Measurements from ENCODE around the gene PEX11A. TPM values are rescaled to one million over a fixed set of nuclear protein-coding genes. Genes with fewer than 3 reads are reported as not detected.

The PEX11A gene
- total RNA-seq, 2 experiments from 2014 or later, result 1.4 to 1.8 TPM

GRCh38 chr15:89631902-89632264 is 58.7 kb downstream of the PEX11A start:
- DNase-seq, result no peak
- Mint-ChIP-seq H3K27ac (no peak overlapping the region), H3K4me3 (no peak overlapping the region), H3K9me3 (ENCODE audit: insufficient read depth) (no peaks in the 10 kb centered on the region), H3K27me3 (ENCODE audit: low read depth) (no peaks in the 10 kb centered on the region), H3K4me1 (ENCODE audit: low read depth) (no peaks in the 10 kb centered on the region), H3K36me3 (ENCODE audit: low read depth) (peaks cover 52% of the 10 kb centered on the region)
- POLR2A ChIA-PET, result no interaction called here
- CTCF ChIA-PET, result no interaction called here
- ATAC-seq, result no peak

Other genes with a start within 250 kb of the PEX11A start
- not detected for gene RHCG, start 194.2 kb downstream of the PEX11A start, total RNA-seq
- 10 to 100 TPM; 36.5 to 36.9 TPM for gene TICRR, start 115.3 kb downstream of the PEX11A start, total RNA-seq
- under 1 TPM; 0.21 to 0.37 TPM for gene KIF7, start 35.3 kb downstream of the PEX11A start, total RNA-seq
- not detected for gene PLIN1, start 11.4 kb downstream of the PEX11A start, total RNA-seq
- gene WDR93, start 57 bp upstream of the PEX11A start, total RNA-seq, result not detected
- gene MESP1, start 60.5 kb upstream of the PEX11A start, total RNA-seq, result 1 to 10 TPM; 1.8 to 2.4 TPM
- gene MESP2, start 85.6 kb upstream of the PEX11A start, total RNA-seq, result not detected
- gene ANPEP, start 124.1 kb upstream of the PEX11A start, total RNA-seq, result under 1 TPM; 0.29 to 0.61 TPM
- gene AP3S2, start 203.2 kb upstream of the PEX11A start, total RNA-seq, result 10 to 100 TPM; 24.7 to 25.5 TPM
- not detected for gene ARPIN, start 222.2 kb upstream of the PEX11A start, total RNA-seq